Activated naive CD8-positive, alpha-beta T cell treated with anti-CD3 and anti-CD28 coated beads for 36 hours (primary cell): ENCODE data around the gene PTPRN2. TPM values are rescaled to one million over a fixed set of nuclear protein-coding genes. Genes with fewer than 3 reads are reported as not detected.
A peak's percentile ranks its signal among the peaks of the same experiment; 100 is the strongest.

Experiments
- DNase-seq: peaks from one replicate; pipeline ENCODE4 v3.0.0; 2021
- H3K27ac Mint-ChIP-seq: one replicate; pipeline ENCODE4 v1.8.0; 2022; ENCODE audit warnings: mild to moderate bottlenecking, moderate library complexity, mixed read lengths
- H3K27me3 Mint-ChIP-seq: one replicate; pipeline ENCODE4 v1.8.0; 2022; ENCODE audit warnings: mild to moderate bottlenecking, mixed read lengths
- H3K36me3 Mint-ChIP-seq: one replicate; pipeline ENCODE4 v1.8.0; 2021; ENCODE audit warnings: mild to moderate bottlenecking, mixed read lengths
- H3K4me1 Mint-ChIP-seq: one replicate; pipeline ENCODE4 v1.8.0; 2021; ENCODE audit warnings: mixed read lengths
- H3K4me3 Mint-ChIP-seq: one replicate; pipeline ENCODE4 v1.8.0; 2022; ENCODE audit warnings: mild to moderate bottlenecking, moderate library complexity, mixed read lengths
- H3K9me3 Mint-ChIP-seq: one replicate; pipeline ENCODE4 v1.8.0; 2022; ENCODE audit warnings: mixed read lengths
- total RNA-seq, 2 experiments: library from RNA; stranded (reverse); gene quantifications; one replicate each; pipeline ENCODE4 v1.2.3, GENCODE V29; 2021

Gene PTPRN2
- total RNA-seq, 2 experiments from 2014 or later: 0.72 to 0.74 TPM

DNA sequence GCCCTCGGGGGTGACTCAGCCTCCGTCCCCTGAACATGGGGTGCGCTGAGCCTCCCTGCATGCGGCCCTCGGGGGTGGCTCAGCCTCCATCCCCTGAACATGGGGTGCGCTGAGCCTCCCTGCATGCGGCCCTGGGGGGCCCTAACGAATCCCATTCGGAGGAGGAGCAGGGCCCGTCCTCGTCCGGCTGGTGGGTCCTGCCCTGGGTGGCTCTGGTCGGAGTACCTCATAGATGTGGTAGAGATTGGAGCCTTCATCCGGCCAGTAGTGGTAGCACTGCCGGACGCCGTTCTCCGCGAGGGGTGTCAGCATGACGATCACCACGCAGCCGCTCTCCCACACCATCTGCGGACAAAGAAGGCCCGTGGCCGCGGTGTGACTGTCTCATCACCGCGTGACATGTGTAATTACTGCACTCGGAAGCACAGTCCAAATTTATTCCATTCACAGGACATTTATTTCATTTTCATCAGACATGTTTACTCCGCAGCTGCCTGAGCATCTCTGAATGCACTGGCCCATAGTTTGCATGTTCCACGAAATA is 1009.8 kb downstream of the PTPRN2 start:
- H3K4me3 Mint-ChIP-seq: no peak overlapping the region
- H3K9me3 Mint-ChIP-seq: no peaks in the 10 kb centered on the region
- no peak overlapping the region for H3K27ac Mint-ChIP-seq
- DNase-seq: no peak
- H3K36me3 Mint-ChIP-seq: no peaks in the 10 kb centered on the region
- peaks cover 20% of the 10 kb centered on the region for H3K4me1 Mint-ChIP-seq
- H3K27me3 Mint-ChIP-seq: peaks cover under 1% of the 10 kb centered on the region

DNA sequence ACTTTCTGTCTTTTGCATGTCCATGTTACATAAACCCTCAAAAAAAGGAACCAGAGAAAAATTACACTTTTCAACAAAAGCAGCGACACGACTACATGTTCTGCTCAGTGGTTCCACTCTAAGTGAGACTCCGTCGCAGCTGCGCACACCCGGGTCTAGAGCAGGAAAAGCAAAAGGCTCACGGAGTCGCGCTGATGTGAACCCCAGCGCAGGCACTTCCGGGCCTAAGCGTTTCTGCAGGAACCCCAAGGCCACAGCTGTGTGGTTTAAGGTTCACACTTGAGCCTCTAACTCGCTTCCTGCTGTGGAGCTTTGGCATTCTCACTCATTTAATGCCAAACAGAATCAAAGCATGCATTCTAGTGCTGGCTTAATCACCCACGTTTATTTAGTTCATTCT is 1010.6 kb downstream of the PTPRN2 start:
- H3K9me3 Mint-ChIP-seq: no peaks in the 10 kb centered on the region
- peaks cover 20% of the 10 kb centered on the region for H3K4me1 Mint-ChIP-seq
- H3K27ac Mint-ChIP-seq: peak overlapping the region; percentile 78

DNA sequence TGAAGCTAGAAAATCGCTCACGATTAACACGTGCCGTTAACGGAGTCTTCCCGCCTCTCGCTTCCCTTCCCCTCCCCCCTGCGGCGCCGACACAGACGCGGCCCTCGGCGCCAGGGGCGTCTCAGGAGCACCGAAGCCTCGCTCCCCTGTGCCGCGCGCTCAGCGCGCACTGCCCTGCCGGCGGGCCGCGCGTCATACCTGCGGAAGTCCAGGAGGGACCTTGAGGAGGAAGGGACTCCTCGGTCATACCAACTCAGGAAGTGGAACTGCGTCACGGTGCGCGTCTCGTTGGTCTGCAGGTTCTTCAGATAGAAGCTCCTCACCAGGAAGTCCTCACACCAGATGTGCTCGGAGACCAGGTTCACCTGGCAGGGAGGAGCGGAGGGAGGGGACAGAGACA is 1011.2 kb downstream of the PTPRN2 start:
- Mint-ChIP-seq H3K27ac (peak overlapping the region; percentile 78), H3K27me3 (no peaks in the 10 kb centered on the region), H3K9me3 (no peaks in the 10 kb centered on the region), H3K4me3 (peak overlapping the region; percentile 78), H3K36me3 (no peaks in the 10 kb centered on the region), H3K4me1 (peaks cover 20% of the 10 kb centered on the region)
- DNase-seq: peak; percentile 61

More for the DNA sequence above, 1010.6 kb downstream of the PTPRN2 start:
- H3K36me3 Mint-ChIP-seq: no peaks in the 10 kb centered on the region
- DNase-seq: no peak
- H3K4me3 Mint-ChIP-seq: peak overlapping the region; percentile 78
- H3K27me3 Mint-ChIP-seq: no peaks in the 10 kb centered on the region

DNA sequence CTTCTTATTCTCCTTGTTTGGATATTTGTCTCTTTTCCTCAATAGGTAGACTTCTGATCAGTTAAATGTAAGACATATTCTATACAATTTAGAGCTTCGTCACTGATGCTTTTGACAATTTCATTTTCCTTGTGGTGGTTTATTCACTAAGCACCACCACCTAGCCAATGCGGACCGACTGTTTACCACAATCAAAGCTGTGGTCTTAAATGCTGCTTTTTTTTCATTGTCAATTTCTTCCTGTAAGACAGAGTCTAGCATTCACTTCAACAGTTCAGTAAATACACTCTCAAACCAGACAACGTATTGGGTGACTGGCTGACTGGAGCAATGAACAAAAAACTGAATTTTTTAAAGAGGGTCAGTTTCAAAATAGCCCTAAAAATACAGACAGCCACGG is 1011.8 kb downstream of the PTPRN2 start:
- Mint-ChIP-seq H3K27ac (peak overlapping the region; percentile 78), H3K27me3 (no peaks in the 10 kb centered on the region)

DNA sequence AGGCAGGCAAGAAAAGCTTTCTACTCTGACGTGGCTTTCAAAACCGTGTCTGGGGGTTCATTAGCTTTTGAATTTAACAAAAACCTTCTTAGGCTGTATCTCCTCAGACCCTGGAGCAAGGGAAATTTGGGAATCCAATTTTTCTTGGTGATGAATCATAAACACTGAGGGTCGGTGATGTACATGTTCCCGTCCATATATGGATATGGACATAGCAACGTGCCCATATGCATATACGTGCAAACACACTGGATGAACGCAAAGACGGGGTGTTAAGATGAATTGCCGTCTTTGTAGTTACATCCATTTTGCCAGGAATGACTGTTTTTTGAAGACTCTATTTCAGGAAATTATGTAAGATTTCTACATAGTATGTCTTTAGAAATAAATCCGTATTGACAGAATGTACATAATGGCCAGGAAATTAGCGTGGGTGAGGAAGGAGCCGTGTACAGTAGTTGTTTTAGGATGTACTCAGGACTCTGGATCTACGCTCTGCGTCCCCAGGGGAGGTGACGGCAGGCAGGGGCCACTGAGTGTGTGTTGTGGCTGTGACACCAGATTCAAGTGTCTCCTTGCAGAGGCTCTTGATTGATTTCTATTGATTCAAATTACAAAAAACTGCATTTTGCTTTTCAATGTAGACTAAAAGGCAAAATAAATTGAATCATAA is 1012.6 kb downstream of the PTPRN2 start:
- Mint-ChIP-seq H3K27ac (no peak overlapping the region), H3K9me3 (no peaks in the 10 kb centered on the region), H3K36me3 (no peaks in the 10 kb centered on the region), H3K4me3 (no peak overlapping the region), H3K27me3 (no peaks in the 10 kb centered on the region), H3K4me1 (peaks cover 23% of the 10 kb centered on the region)
- DNase-seq: no peak

More for the DNA sequence above, 1011.8 kb downstream of the PTPRN2 start:
- DNase-seq: no peak
- peaks cover 20% of the 10 kb centered on the region for H3K4me1 Mint-ChIP-seq
- H3K4me3 Mint-ChIP-seq: peak overlapping the region; percentile 78
- no peaks in the 10 kb centered on the region for H3K36me3 Mint-ChIP-seq
- no peaks in the 10 kb centered on the region for H3K9me3 Mint-ChIP-seq

DNA sequence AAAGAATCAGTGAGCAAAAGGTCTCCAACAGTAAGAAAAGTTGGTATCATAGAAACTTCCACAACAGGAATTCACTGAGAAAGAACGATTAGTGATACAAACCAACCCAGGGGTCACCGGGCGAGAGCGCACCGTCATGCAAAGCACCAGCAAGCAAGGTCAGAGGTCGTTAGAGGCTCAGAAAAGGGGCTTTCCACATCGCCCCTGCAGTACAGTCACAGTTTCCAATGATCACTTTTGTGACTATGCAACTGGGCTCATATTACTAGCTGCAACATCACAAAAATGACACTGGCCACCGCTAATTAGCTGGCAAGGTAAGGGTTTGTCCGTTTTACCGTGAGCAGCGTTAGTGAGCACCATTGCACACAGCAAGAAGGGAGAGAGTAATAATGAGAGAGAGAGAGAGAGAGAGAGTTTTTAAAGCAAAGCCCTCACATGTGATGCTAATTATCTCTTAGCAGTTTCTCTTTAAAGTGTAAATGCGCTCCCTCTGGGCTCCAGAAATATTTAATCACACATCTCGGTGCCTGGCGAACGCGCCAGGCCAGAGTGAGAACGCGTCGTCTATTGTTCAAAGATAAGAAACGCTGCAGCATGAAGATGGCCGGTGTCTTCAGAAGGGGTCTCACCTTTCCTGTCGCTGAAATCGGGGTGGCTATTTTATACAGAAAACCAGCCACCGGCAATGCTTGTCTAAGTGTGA is 1013.4 kb downstream of the PTPRN2 start:
- no peak overlapping the region for H3K27ac Mint-ChIP-seq
- H3K4me3 Mint-ChIP-seq: no peak overlapping the region
- no peaks in the 10 kb centered on the region for H3K9me3 Mint-ChIP-seq
- H3K36me3 Mint-ChIP-seq: no peaks in the 10 kb centered on the region
- H3K4me1 Mint-ChIP-seq: peaks cover 28% of the 10 kb centered on the region
- peak; percentile 6 for DNase-seq
- no peaks in the 10 kb centered on the region for H3K27me3 Mint-ChIP-seq

DNA sequence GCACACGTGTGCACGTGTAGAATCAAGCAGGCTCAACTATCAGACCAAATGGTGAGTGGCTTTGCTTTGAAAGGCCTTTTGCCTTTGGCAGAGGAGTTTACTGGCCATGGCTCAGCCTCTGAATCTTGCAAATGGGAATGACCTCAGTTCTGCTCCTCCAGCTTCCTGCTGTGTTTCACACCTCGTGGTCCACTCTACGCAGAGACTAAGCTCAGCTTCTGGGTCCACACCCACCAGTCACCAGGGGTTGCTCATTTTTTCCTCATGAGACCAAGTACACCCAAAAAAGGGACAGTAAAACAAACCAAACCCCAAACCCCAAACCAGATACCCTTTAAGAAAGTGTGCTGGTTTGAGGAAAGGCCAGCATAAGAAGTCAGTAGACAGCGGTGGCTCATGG is 1014.4 kb downstream of the PTPRN2 start:
- Mint-ChIP-seq H3K4me1 (peaks cover 35% of the 10 kb centered on the region), H3K27ac (no peak overlapping the region), H3K36me3 (no peaks in the 10 kb centered on the region), H3K4me3 (no peak overlapping the region), H3K9me3 (no peaks in the 10 kb centered on the region), H3K27me3 (peaks cover under 1% of the 10 kb centered on the region)
- DNase-seq: no peak

DNA sequence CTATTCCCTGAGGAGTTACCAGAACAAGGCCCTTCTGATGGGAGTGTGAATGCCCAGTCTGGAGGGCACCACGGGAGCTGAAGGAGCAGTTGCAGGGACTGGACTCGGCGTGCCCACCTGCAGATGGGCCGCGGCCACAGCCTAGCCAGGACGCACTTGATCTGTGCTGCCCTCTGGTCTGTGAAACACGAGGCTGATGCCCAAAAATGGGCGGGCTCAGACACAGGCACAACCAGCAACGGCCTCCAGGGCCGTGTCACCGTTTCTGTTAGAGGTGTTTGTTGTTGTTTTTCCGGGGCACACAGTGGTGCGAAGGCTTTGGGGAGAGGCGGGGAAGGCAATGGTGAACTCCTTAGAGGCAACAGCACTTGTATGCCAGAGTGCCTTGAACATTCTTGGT is 1015.0 kb downstream of the PTPRN2 start:
- H3K9me3 Mint-ChIP-seq: no peaks in the 10 kb centered on the region
- no peak for DNase-seq
- H3K36me3 Mint-ChIP-seq: no peaks in the 10 kb centered on the region
- H3K27ac Mint-ChIP-seq: no peak overlapping the region
- H3K4me1 Mint-ChIP-seq: peaks cover 40% of the 10 kb centered on the region
- peaks cover 4% of the 10 kb centered on the region for H3K27me3 Mint-ChIP-seq
- H3K4me3 Mint-ChIP-seq: no peak overlapping the region

DNA sequence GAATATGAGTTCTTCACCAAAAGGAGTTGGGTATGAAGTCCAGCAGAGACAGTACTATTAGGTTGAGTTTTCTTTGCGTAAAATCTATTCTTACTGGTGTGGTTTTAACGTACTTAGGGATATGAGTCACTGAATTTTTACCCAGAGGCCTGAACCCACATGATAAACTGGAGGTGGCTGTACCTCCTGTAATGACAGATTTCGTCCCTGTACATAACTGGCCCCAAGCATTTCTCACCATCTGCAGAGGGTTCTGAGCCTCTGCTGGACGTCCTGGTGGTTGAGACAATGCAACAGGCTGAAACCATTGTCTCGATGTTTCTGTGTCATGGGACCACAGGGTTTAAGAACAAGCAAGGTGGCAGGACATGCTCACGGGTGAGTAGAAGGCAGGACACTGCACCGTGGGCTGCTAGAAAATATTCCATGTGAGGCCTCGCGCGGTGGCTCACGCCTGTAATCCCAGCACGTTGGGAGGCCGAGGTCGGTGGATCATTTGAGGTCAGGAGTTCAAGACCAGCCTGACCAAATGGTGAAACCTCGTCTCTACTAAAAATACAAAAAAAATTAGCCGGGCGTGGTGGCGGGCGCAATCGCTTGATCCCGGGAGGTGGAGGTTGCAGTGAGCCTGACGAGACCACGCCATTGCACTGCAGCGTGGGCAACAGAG is 1017.0 kb downstream of the PTPRN2 start:
- Mint-ChIP-seq H3K27me3 (peaks cover 4% of the 10 kb centered on the region), H3K4me3 (no peak overlapping the region), H3K4me1 (peaks cover 33% of the 10 kb centered on the region), H3K36me3 (no peaks in the 10 kb centered on the region), H3K27ac (no peak overlapping the region), H3K9me3 (no peaks in the 10 kb centered on the region)
- DNase-seq: no peak

DNA sequence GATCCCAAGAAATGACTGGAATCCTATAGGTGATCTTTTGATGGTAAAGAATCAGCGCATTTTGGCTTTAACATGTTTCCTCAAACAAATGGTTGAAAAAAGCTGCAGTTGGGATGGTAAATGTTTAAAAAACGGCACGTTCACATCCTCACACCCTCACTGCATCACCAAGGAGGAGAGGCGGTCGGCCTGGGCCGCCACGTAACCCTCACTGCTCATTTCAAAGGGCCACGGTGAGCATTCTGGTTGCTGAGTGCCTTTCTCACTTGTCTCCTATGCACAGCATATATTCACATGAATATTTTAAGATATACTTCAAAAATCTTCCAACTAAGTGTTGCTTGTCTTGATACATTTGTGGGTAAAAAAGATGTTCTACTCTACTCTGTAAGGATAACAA is 1017.7 kb downstream of the PTPRN2 start:
- peaks cover 4% of the 10 kb centered on the region for H3K27me3 Mint-ChIP-seq
- H3K4me1 Mint-ChIP-seq: peaks cover 31% of the 10 kb centered on the region
- H3K9me3 Mint-ChIP-seq: no peaks in the 10 kb centered on the region
- H3K4me3 Mint-ChIP-seq: no peak overlapping the region
- no peaks in the 10 kb centered on the region for H3K36me3 Mint-ChIP-seq
- no peak overlapping the region for H3K27ac Mint-ChIP-seq
- no peak for DNase-seq

DNA sequence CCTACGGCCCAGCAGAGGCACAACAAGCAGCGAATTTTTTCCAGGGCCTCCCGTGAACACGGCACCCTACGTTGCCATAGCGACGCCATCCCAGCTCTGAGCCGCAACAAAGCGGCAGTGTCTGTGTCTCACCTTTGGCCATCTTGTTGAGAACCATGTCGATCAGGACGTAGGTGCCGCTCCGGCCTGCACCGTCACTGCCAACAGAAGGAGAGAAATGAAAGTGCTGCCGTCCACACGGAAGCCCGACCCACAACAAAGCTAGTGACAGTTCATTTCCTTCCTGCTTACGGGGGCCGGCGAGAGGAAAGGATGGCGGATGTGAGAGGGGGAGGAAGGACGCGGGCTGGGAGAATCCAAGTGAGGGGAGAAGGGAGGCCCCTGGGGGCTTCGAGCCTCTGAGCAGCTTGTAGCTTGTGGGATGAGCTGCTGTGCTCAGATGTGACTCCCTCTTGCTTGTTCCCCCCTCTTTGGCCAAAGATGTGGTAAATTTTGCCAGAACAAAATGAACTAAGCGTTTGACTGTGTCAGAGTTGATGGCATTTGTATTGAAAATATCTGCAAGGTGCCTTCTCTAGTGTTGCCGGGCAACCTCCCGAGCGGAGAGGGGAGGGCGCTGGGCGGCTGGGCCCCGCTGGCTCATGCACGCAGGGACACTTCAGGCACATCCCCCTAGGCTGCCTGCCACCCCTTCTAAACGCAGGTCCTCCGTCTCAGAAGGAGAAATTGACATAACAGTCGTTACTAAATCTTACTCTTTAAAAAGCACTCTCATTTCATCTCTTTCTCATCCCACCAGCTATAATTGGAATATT is 1018.6 kb downstream of the PTPRN2 start:
- Mint-ChIP-seq H3K36me3 (no peaks in the 10 kb centered on the region), H3K4me3 (peak overlapping the region; percentile 81), H3K9me3 (no peaks in the 10 kb centered on the region), H3K4me1 (peaks cover 28% of the 10 kb centered on the region), H3K27ac (peak overlapping the region; percentile 74), H3K27me3 (peaks cover 4% of the 10 kb centered on the region)
- peak; percentile 65 for DNase-seq

DNA sequence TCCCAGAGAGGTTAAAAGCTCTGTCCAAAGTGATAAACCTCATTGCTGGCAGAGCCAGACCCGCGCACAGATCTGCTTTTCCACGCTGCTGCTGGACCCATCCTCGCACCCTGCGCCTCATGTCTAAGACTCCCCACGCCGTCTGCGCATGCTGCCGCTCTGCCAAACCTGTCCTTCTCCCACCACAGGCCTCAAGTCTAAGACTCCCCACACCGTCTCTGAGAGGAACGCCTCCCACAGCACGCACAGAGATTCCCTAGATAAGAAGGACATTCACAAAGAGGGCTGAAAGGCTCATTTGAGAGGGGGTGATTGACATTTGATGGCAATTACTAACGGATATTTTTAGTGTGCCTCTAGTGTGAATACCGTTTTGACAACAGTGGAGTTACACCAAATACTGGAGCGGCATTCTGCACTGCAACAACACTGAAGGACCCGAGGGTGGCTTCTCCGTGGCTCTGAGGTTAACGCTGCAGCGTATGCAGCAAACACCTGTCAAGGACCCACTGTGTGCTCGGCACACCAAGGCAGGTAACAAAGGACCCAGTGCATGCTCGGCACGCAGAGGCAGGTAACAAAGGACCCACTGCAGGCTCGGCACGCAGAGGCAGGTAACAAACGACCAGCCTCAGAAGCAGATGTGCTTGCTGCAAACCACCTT is 1019.4 kb downstream of the PTPRN2 start:
- Mint-ChIP-seq H3K27me3 (peaks cover 4% of the 10 kb centered on the region), H3K27ac (peak overlapping the region; percentile 74), H3K4me1 (peaks cover 22% of the 10 kb centered on the region), H3K9me3 (no peaks in the 10 kb centered on the region), H3K4me3 (peak overlapping the region; percentile 81), H3K36me3 (no peaks in the 10 kb centered on the region)
- no peak for DNase-seq

DNA sequence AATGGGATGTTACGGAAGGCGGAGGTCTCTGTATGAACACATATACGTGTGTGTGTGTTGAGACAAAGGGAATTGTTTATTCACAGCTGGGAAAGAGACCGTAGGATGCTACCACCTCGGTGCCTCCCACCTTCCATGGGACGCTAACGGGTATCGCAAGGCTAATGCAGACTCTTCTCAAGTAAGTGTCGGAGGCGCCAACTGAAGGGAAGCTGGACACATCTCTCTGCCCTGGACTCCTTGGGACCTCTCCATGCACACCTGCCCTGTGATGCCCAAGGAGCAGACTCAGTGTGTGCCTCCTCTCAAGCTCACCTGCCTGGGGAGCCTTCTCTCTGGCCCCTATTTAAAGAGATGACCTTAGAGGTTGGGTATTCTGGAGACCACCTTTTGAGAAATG is 1020.0 kb downstream of the PTPRN2 start:
- Mint-ChIP-seq H3K36me3 (no peaks in the 10 kb centered on the region), H3K4me1 (peaks cover 20% of the 10 kb centered on the region), H3K4me3 (peak overlapping the region; percentile 81), H3K27ac (no peak overlapping the region), H3K27me3 (peaks cover 4% of the 10 kb centered on the region), H3K9me3 (no peaks in the 10 kb centered on the region)
- DNase-seq: no peak

DNA sequence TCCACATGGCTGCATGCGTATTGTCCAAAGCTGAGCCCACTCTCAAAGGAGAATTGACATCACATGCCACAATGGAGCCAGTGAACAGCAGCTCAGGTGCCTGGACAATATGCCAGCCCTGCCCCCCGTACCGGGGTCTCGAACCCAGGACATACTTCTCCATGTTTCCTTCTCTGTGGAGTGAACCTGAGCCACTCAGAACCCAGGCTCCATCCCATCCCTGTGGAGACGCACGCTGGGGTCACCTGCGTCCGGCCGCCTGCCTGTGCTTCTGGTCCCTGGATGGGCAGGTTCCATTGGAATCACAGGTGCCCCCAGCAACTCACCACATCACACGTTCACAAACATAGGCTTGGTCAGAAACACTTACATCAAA is 1021.0 kb downstream of the PTPRN2 start:
- Mint-ChIP-seq H3K36me3 (no peaks in the 10 kb centered on the region), H3K4me3 (no peak overlapping the region), H3K9me3 (no peaks in the 10 kb centered on the region), H3K27ac (no peak overlapping the region), H3K27me3 (peaks cover 4% of the 10 kb centered on the region), H3K4me1 (peaks cover 20% of the 10 kb centered on the region)
- DNase-seq: no peak
